WTC11 (cell line): ENCODE data around the gene ENAH.

Experiments used
- CTCF ChIP-seq: fragments of 200-600 bp; IDR thresholded peaks from 2 replicates; pipeline ENCODE4 v1.8.0; 2022; ENCODE audit warnings: antibody characterized with exemption
- IRF1 ChIP-seq: sonication (generic); formaldehyde crosslinking; IDR thresholded peaks from 2 replicates; pipeline ENCODE4 v1.8.0; 2023; ENCODE audit warnings: missing genetic modification reagents
- SMAD3 ChIP-seq: sonication (generic); formaldehyde crosslinking; IDR thresholded peaks from 2 replicates; pipeline ENCODE4 v1.8.0; 2022; ENCODE audit warnings: missing genetic modification reagents, mild to moderate bottlenecking, borderline replicate concordance
- SP1 ChIP-seq: sonication (generic); formaldehyde crosslinking; conservative IDR thresholded peaks from 2 replicates; pipeline ENCODE4 v1.8.1; 2022; ENCODE audit warnings: missing genetic modification reagents

- no peak for TF ChIP-seq CTCF
- no peak for TF ChIP-seq SMAD3 (CRISPR knock-in tag)
- TF ChIP-seq IRF1 (CRISPR knock-in tag) = no peak
- no peak for TF ChIP-seq SP1 (CRISPR knock-in tag)
Observed at GRCh38 chr1:225527575-225527974, 125.3 kb downstream of the ENAH start.
